Measurements from ENCODE around the gene ZG16. TPM values are rescaled to one million over a fixed set of nuclear protein-coding genes. Genes with fewer than 3 reads are reported as not detected.
"Not testable (repeated sequence)": the region's sequence is repeated elsewhere in the genome, so short reads cannot be mapped to it uniquely, and the experiment has no call there.

ZG16 gene
- total RNA-seq, 1 donor from 2014 or later, result not detected

- H3K27me3 Mint-ChIP-seq (ENCODE audit: unreplicated experiment), result peaks cover 45% of the 10 kb centered on the region
- H3K4me3 Mint-ChIP-seq (ENCODE audit: unreplicated experiment), result no peak overlapping the region
- no peak for TF ChIP-seq CTCF (IDR thresholded peaks at IDR 0.05)
- H3K27ac Mint-ChIP-seq (ENCODE audit: unreplicated experiment), result no peak overlapping the region
- H3K4me1 Mint-ChIP-seq (ENCODE audit: unreplicated experiment), result no peaks in the 10 kb centered on the region
- no peaks in the 10 kb centered on the region for H3K9me3 Mint-ChIP-seq (ENCODE audit: unreplicated experiment)
- DNase-seq (ENCODE audit: extremely low spot score, unreplicated experiment), result no peak
- H3K36me3 Mint-ChIP-seq (ENCODE audit: unreplicated experiment), result no peaks in the 10 kb centered on the region
These were observed 41.9 kb upstream of the ZG16 start for GRCh38 chr16:29736112-29736511.

- H3K4me3 Mint-ChIP-seq (ENCODE audit: unreplicated experiment), result no peak overlapping the region
- H3K27me3 Mint-ChIP-seq (ENCODE audit: unreplicated experiment), result peaks cover 48% of the 10 kb centered on the region
- no peak for DNase-seq (ENCODE audit: extremely low spot score, unreplicated experiment)
- no peak for TF ChIP-seq CTCF (IDR thresholded peaks at IDR 0.05)
- no peaks in the 10 kb centered on the region for H3K9me3 Mint-ChIP-seq (ENCODE audit: unreplicated experiment)
- no peaks in the 10 kb centered on the region for H3K36me3 Mint-ChIP-seq (ENCODE audit: unreplicated experiment)
- H3K27ac Mint-ChIP-seq (ENCODE audit: unreplicated experiment), result no peak overlapping the region
- H3K4me1 Mint-ChIP-seq (ENCODE audit: unreplicated experiment), result no peaks in the 10 kb centered on the region
These were observed 41.3 kb upstream of the ZG16 start for GRCh38 chr16:29736764-29737163.

- Mint-ChIP-seq H3K27ac (ENCODE audit: unreplicated experiment) (no peak overlapping the region), H3K4me1 (ENCODE audit: unreplicated experiment) (no peaks in the 10 kb centered on the region), H3K27me3 (ENCODE audit: unreplicated experiment) (peaks cover 48% of the 10 kb centered on the region), H3K36me3 (ENCODE audit: unreplicated experiment) (no peaks in the 10 kb centered on the region), H3K9me3 (ENCODE audit: unreplicated experiment) (no peaks in the 10 kb centered on the region), H3K4me3 (ENCODE audit: unreplicated experiment) (no peak overlapping the region)
- TF ChIP-seq CTCF (IDR thresholded peaks at IDR 0.05), result no peak
- DNase-seq (ENCODE audit: extremely low spot score, unreplicated experiment), result no peak
These were observed 40.3 kb upstream of the ZG16 start for GRCh38 chr16:29737713-29738112.

- Mint-ChIP-seq H3K27ac (ENCODE audit: unreplicated experiment) (no peak overlapping the region), H3K27me3 (ENCODE audit: unreplicated experiment) (peaks cover 45% of the 10 kb centered on the region)
- no peak for DNase-seq (ENCODE audit: extremely low spot score, unreplicated experiment)
These were observed 39.5 kb upstream of the ZG16 start for GRCh38 chr16:29738514-29738913.

GRCh38 chr16:29739927-29740629 lies 38.0 kb upstream of the ZG16 start:
- H3K36me3 Mint-ChIP-seq (ENCODE audit: unreplicated experiment); H3K4me1 Mint-ChIP-seq (ENCODE audit: unreplicated experiment); H3K9me3 Mint-ChIP-seq (ENCODE audit: unreplicated experiment); H3K4me3 Mint-ChIP-seq (ENCODE audit: unreplicated experiment); H3K27ac Mint-ChIP-seq (ENCODE audit: unreplicated experiment); DNase-seq (ENCODE audit: extremely low spot score, unreplicated experiment): not testable (repeated sequence)
- H3K27me3 Mint-ChIP-seq (ENCODE audit: unreplicated experiment), result peaks cover 45% of the 10 kb centered on the region

More at GRCh38 chr16:29738514-29738913, 39.5 kb upstream of the ZG16 start:
- Mint-ChIP-seq H3K36me3 (ENCODE audit: unreplicated experiment) (no peaks in the 10 kb centered on the region), H3K4me3 (ENCODE audit: unreplicated experiment) (no peak overlapping the region), H3K4me1 (ENCODE audit: unreplicated experiment) (no peaks in the 10 kb centered on the region), H3K9me3 (ENCODE audit: unreplicated experiment) (no peaks in the 10 kb centered on the region)
- no peak for TF ChIP-seq CTCF (IDR thresholded peaks at IDR 0.05)

GRCh38 chr16:29740630-29741015 lies 37.4 kb upstream of the ZG16 start:
- not testable (repeated sequence) for H3K4me3 Mint-ChIP-seq (ENCODE audit: unreplicated experiment); H3K9me3 Mint-ChIP-seq (ENCODE audit: unreplicated experiment); H3K27ac Mint-ChIP-seq (ENCODE audit: unreplicated experiment); H3K36me3 Mint-ChIP-seq (ENCODE audit: unreplicated experiment); DNase-seq (ENCODE audit: extremely low spot score, unreplicated experiment); H3K4me1 Mint-ChIP-seq (ENCODE audit: unreplicated experiment)
- peaks cover 43% of the 10 kb centered on the region for H3K27me3 Mint-ChIP-seq (ENCODE audit: unreplicated experiment)
